Stimulated activated naive CD4-positive, alpha-beta T cell treated with Interleukin-2 at 50 U/mL for 16 hours (primary cell): ENCODE results near the gene HOXD11.

Experiments
- DNase-seq: peaks from one replicate; lab custom pipeline; 2025; lab: John Stamatoyannopoulos, UW

HOXD11 gene

GRCh38 chr2:176105078-176105729, 1.9 kb upstream of the HOXD11 start:
- DNase-seq = no peak

- no peak for DNase-seq
These were observed 1.1 kb upstream of the HOXD11 start for GRCh38 chr2:176105730-176106580.

GRCh38 chr2:176107731-176108181, 676 bp downstream of the HOXD11 start:
- no peak for DNase-seq

- no peak for DNase-seq
These were observed 2.3 kb downstream of the HOXD11 start for GRCh38 chr2:176109192-176109901.

GRCh38 chr2:176109946-176110345, 2.9 kb downstream of the HOXD11 start:
- DNase-seq = no peak

GRCh38 chr2:176110415-176111308, 3.6 kb downstream of the HOXD11 start:
- DNase-seq = no peak

- no peak for DNase-seq
These were observed 4.2 kb downstream of the HOXD11 start for GRCh38 chr2:176111309-176111663.

GRCh38 chr2:176111846-176112374, 4.8 kb downstream of the HOXD11 start:
- DNase-seq = no peak

GRCh38 chr2:176112375-176113302, 5.6 kb downstream of the HOXD11 start:
- DNase-seq = no peak

GRCh38 chr2:176114120-176114929, 7.2 kb downstream of the HOXD11 start:
- no peak for DNase-seq

- DNase-seq = no peak
These were observed 8.0 kb downstream of the HOXD11 start for GRCh38 chr2:176114930-176115625.

GRCh38 chr2:176115883-176116813, 9.1 kb downstream of the HOXD11 start, which contains the start of gene HOXD10:
TSS of gene HOXD10 (plus strand) at chr2:176116778. CDS start at chr2:176116834, 56 bp downstream.
- DNase-seq = no peak

- no peak for DNase-seq
These were observed 10.2 kb downstream of the HOXD11 start for GRCh38 chr2:176117162-176117822.

GRCh38 chr2:176117823-176118371, 10.8 kb downstream of the HOXD11 start:
- DNase-seq = no peak

GRCh38 chr2:176118601-176119339, 11.7 kb downstream of the HOXD11 start:
- DNase-seq = no peak
